ENCODE measurements around the gene SLC6A11. TPM values are rescaled to one million over a fixed set of nuclear protein-coding genes. Genes with fewer than 3 reads are reported as not detected.

SLC6A11 gene
- total and polyA plus RNA-seq, 4 donors, result 0.02 to 0.09 TPM; not detected in 2

DNA sequence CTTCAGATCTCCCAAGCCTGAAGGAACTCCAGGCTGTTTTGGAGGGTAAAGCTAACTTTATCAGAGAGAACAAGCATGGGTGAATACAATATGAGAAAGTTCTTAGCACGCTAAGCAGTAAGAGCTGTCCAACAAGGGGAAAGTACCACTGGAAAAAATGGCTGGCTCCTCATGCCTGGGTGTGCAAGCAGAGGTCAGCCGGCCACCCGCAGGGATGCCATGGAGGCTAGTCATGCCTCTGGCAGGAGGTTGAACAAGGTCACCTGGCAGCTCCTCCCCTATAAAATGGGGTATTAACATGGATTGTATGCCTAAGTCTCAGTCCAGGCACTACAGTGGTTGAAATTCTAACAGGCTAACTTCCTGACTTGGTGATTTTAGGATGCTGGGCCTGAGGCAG is 101.1 kb downstream of the SLC6A11 start:
- TF ChIP-seq, protein P1, sequence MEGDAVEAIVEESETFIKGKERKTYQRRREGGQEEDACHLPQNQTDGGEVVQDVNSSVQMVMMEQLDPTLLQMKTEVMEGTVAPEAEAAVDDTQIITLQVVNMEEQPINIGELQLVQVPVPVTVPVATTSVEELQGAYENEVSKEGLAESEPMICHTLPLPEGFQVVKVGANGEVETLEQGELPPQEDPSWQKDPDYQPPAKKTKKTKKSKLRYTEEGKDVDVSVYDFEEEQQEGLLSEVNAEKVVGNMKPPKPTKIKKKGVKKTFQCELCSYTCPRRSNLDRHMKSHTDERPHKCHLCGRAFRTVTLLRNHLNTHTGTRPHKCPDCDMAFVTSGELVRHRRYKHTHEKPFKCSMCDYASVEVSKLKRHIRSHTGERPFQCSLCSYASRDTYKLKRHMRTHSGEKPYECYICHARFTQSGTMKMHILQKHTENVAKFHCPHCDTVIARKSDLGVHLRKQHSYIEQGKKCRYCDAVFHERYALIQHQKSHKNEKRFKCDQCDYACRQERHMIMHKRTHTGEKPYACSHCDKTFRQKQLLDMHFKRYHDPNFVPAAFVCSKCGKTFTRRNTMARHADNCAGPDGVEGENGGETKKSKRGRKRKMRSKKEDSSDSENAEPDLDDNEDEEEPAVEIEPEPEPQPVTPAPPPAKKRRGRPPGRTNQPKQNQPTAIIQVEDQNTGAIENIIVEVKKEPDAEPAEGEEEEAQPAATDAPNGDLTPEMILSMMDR (IDR thresholded peaks at IDR 0.05; ENCODE audit: control extremely low read depth, extremely low read depth), result no peak
- DNase-seq (no peak), ATAC-seq (ENCODE audit: insufficient read depth, low FRiP score) (no peak)
- Histone ChIP-seq H3K4me3 (no peak overlapping the region), H3K9me3 (ENCODE audit: control insufficient read depth in 4 of 4, insufficient read depth in 3 of 4, low read length in 3 of 4) (peaks cover 0 to 11% (median 0%) of the 10 kb centered on the region in 4 donors), H3K4me1 (ENCODE audit: control insufficient read depth in 5 of 5, insufficient read depth in 5 of 5, low read length in 5 of 5) (no peaks in the 10 kb centered on the region), H3K9ac (ENCODE audit: insufficient read depth in 1 of 2, low read length in 2 of 2) (no peak overlapping the region), H3K36me3 (ENCODE audit: control insufficient read depth in 4 of 4, insufficient read depth in 4 of 4, low read length in 4 of 4) (no peaks in the 10 kb centered on the region), H3K27me3 (ENCODE audit: control insufficient read depth in 3 of 3, insufficient read depth in 3 of 3, low read length in 2 of 3) (peaks cover 2 to 3% (median 2%) of the 10 kb centered on the region in 3 donors), H3K27ac (ENCODE audit: low read depth in 1 of 2, low read length in 1 of 2) (no peak overlapping the region)
- WGBS, 2 donors, result 73 to 85% methylated on average over 3 of the region's 3 CpGs

DNA sequence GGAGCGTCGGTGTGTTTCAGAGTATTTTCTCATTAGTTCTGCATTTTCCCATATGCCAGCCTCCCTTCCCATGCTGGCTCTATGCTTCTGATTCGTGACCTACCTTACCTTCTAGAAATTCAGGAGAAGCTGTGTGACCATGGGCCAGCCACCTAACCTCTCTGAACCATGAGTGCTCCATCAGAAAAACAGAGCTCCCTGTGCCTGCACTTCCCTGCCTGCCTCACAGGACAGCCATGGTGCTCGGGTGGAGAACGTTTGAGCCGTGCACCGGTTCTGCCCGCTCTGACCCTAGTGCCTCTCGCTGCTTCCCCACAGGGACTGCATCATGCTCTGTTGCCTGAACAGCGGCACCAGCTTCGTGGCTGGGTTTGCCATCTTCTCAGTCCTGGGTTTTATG is 102.0 kb downstream of the SLC6A11 start:
- H3K9ac ChIP-seq (ENCODE audit: insufficient read depth in 1 of 2, low read length in 2 of 2), result no peak overlapping the region
- no peak overlapping the region for H3K27ac ChIP-seq (ENCODE audit: low read depth in 1 of 2, low read length in 1 of 2)
- 91 to 92% methylated on average over 11 of the region's 11 CpGs for WGBS, 2 donors
- no peaks in the 10 kb centered on the region for H3K36me3 ChIP-seq (ENCODE audit: control insufficient read depth in 4 of 4, insufficient read depth in 4 of 4, low read length in 4 of 4)
- TF ChIP-seq, protein P1 (IDR thresholded peaks at IDR 0.05; ENCODE audit: control extremely low read depth, extremely low read depth), result no peak
- ATAC-seq (ENCODE audit: insufficient read depth, low FRiP score) (no peak), DNase-seq (no peak)
- H3K4me1 ChIP-seq (ENCODE audit: control insufficient read depth in 5 of 5, insufficient read depth in 5 of 5, low read length in 5 of 5), result no peaks in the 10 kb centered on the region
- H3K9me3 ChIP-seq (ENCODE audit: control insufficient read depth in 4 of 4, insufficient read depth in 3 of 4, low read length in 3 of 4), result peaks cover 0 to 11% (median 0%) of the 10 kb centered on the region in 4 donors
- H3K4me3 ChIP-seq, result no peak overlapping the region
- H3K27me3 ChIP-seq (ENCODE audit: control insufficient read depth in 3 of 3, insufficient read depth in 3 of 3, low read length in 2 of 3), result peaks cover 2 to 3% (median 2%) of the 10 kb centered on the region in 3 donors

- no peak for DNase-seq
- Histone ChIP-seq H3K27ac (ENCODE audit: low read depth in 1 of 2, low read length in 1 of 2) (no peak overlapping the region), H3K9me3 (ENCODE audit: control insufficient read depth in 4 of 4, insufficient read depth in 3 of 4, low read length in 3 of 4) (peaks cover 0 to 11% (median 0%) of the 10 kb centered on the region in 4 donors), H3K9ac (ENCODE audit: insufficient read depth in 1 of 2, low read length in 2 of 2) (no peak overlapping the region), H3K4me1 (ENCODE audit: control insufficient read depth in 5 of 5, insufficient read depth in 5 of 5, low read length in 5 of 5) (no peaks in the 10 kb centered on the region), H3K36me3 (ENCODE audit: control insufficient read depth in 4 of 4, insufficient read depth in 4 of 4, low read length in 4 of 4) (no peaks in the 10 kb centered on the region), H3K4me3 (no peak overlapping the region), H3K27me3 (ENCODE audit: control insufficient read depth in 3 of 3, insufficient read depth in 3 of 3, low read length in 2 of 3) (peaks cover 2 to 5% (median 3%) of the 10 kb centered on the region in 3 donors)
- ATAC-seq (ENCODE audit: insufficient read depth, low FRiP score), result no peak
- WGBS, 2 donors, result 71 to 84% methylated on average over 5 of the region's 5 CpGs
- TF ChIP-seq, protein P1 (IDR thresholded peaks at IDR 0.05; ENCODE audit: control extremely low read depth, extremely low read depth), result no peak
Observed at GRCh38 chr3:10919636-10920035, 103.6 kb downstream of the SLC6A11 start.

Data from lung (tissue), 12 donors.